ENCODE measurements around the gene PICALM. TPM values are rescaled to one million over a fixed set of nuclear protein-coding genes. Genes with fewer than 3 reads are reported as not detected.
A peak's percentile ranks its signal among the peaks of the same experiment; 100 is the strongest.

Gene PICALM
- total and polyA plus RNA-seq, 9 of the 15 experiments (the other 6 are each of a cell fraction or from before 2014, with no cell fraction given): 41.3 to 990 (median 309) TPM

DNA sequence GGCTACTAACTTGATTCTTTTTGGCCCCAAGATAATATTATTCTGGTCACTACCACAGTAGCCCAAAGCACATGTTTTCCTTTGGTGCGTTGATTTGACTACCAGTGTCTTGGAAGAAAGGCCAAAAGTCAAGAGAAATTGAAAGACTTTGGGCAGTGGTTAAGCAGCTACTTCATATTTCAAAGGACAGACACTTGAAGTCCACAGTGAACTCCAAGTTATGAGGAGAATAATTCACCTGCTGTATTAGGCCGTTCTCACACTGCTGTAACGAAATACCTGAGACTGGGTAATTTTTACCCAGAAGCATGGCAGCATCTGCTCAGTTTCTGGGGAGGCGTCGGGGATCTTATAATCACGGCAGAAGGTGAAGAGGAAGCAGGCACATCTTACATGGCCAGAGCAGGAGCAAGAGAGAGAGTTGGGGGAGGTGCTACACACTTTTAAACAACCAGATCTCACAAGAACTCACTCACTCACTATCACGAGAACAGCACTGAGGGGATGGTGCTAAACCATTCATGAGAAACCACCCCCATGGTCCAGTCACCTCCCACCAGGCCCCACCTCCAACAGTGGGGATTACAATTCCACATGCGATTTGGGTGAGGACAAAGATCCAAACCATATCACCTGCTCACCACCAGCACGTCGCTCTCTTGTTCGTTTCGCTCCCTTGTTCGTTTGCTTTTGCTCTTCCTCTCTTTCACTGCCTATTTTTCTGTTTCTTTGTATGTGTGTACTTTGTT is 40.2 kb upstream of the PICALM start (continued):
- TF ChIP-seq, protein P1, sequence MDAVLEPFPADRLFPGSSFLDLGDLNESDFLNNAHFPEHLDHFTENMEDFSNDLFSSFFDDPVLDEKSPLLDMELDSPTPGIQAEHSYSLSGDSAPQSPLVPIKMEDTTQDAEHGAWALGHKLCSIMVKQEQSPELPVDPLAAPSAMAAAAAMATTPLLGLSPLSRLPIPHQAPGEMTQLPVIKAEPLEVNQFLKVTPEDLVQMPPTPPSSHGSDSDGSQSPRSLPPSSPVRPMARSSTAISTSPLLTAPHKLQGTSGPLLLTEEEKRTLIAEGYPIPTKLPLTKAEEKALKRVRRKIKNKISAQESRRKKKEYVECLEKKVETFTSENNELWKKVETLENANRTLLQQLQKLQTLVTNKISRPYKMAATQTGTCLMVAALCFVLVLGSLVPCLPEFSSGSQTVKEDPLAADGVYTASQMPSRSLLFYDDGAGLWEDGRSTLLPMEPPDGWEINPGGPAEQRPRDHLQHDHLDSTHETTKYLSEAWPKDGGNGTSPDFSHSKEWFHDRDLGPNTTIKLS (IDR thresholded peaks at IDR 0.05; ENCODE audit: borderline replicate concordance, low read depth): 0 out of 2 replicates have a peak, but pooled peaks have one; percentile 34
- TF ChIP-seq NCOA2 (IDR thresholded peaks at IDR 0.05; ENCODE audit: partially characterized antibody in 2 of 2): no peak
- TF ChIP-seq TBL1XR1 (IDR thresholded peaks at IDR 0.05; ENCODE audit: low read length in 2 of 2): 0 out of 4 replicates have a peak, but pooled peaks of 1 of the 2 experiments have one; percentile 46
- no peak for TF ChIP-seq ZNF668 (CRISPR knock-in tag; IDR thresholded peaks at IDR 0.05)
- TF ChIP-seq EP400 (IDR thresholded peaks at IDR 0.05): peak; percentile 48; the same call in 1 of the 2 replicates
- no peak for TF ChIP-seq KLF13 (tag; IDR thresholded peaks at IDR 0.05; ENCODE audit: borderline replicate concordance, low read depth)
- no peak for TF ChIP-seq HMG20A (CRISPR knock-in tag; conservative IDR thresholded peaks at IDR 0.05)
- TF ChIP-seq CCNT2 (IDR thresholded peaks at IDR 0.05; ENCODE audit: borderline replicate concordance, extremely low read depth, insufficient read length, low read depth, low read length): no peak
- no peak for TF ChIP-seq CAMTA2 (CRISPR knock-in tag; conservative IDR thresholded peaks at IDR 0.05)
- no peak for TF ChIP-seq CBFA2T2 (conservative IDR thresholded peaks at IDR 0.05)
- TF ChIP-seq, protein P2, sequence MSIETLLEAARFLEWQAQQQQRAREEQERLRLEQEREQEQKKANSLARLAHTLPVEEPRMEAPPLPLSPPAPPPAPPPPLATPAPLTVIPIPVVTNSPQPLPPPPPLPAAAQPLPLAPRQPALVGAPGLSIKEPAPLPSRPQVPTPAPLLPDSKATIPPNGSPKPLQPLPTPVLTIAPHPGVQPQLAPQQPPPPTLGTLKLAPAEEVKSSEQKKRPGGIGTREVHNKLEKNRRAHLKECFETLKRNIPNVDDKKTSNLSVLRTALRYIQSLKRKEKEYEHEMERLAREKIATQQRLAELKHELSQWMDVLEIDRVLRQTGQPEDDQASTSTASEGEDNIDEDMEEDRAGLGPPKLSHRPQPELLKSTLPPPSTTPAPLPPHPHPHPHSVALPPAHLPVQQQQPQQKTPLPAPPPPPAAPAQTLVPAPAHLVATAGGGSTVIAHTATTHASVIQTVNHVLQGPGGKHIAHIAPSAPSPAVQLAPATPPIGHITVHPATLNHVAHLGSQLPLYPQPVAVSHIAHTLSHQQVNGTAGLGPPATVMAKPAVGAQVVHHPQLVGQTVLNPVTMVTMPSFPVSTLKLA (conservative IDR thresholded peaks at IDR 0.05): peak in 1 of 2 experiments; percentile 48; a peak in 1 of 4 replicates
- no peak for TF ChIP-seq NR3C1 (CRISPR knock-in tag; IDR thresholded peaks at IDR 0.05)
- TF ChIP-seq SMARCA5 (IDR thresholded peaks at IDR 0.05): no peak
- TF ChIP-seq HNRNPK (IDR thresholded peaks at IDR 0.05; ENCODE audit: low read depth, low read length, poor library complexity, severe bottlenecking): no peak
- TF ChIP-seq, protein P3, sequence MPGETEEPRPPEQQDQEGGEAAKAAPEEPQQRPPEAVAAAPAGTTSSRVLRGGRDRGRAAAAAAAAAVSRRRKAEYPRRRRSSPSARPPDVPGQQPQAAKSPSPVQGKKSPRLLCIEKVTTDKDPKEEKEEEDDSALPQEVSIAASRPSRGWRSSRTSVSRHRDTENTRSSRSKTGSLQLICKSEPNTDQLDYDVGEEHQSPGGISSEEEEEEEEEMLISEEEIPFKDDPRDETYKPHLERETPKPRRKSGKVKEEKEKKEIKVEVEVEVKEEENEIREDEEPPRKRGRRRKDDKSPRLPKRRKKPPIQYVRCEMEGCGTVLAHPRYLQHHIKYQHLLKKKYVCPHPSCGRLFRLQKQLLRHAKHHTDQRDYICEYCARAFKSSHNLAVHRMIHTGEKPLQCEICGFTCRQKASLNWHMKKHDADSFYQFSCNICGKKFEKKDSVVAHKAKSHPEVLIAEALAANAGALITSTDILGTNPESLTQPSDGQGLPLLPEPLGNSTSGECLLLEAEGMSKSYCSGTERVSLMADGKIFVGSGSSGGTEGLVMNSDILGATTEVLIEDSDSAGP (CRISPR knock-in tag; IDR thresholded peaks at IDR 0.05): no peak
- TF ChIP-seq HDAC2 (IDR thresholded peaks at IDR 0.05): 0 out of 2 replicates have a peak, but pooled peaks have one; percentile 17

All from K562 (cell line).